Lower leg skin (tissue), 4 donors: ENCODE data around the gene CTDSPL. TPM values are rescaled to one million over a fixed set of nuclear protein-coding genes. Genes with fewer than 3 reads are reported as not detected.
"Not testable (repeated sequence)": the region's sequence is repeated elsewhere in the genome, so short reads cannot be mapped to it uniquely, and the experiment has no call there.

Experiments
- DNase-seq, 2 donors: peaks; one replicate each; pipeline ENCODE4 v3.0.0-alpha.2; 2019; ENCODE audit warnings: low spot score in 2 of 2
- H3K4me3 ChIP-seq: fragments of 200-600 bp; sonication (generic); 2 replicates; pipeline ENCODE4 v1.5.1; 2017; ENCODE audit warnings: mild to moderate bottlenecking, low read depth; ENCODE audit not compliant: poor library complexity, severe bottlenecking
- POLR2A ChIP-seq, 2 donors: fragments of 450-650 bp; IDR thresholded peaks; one replicate each; pipeline ENCODE4 v1.6.1; 2016 to 2017; ENCODE audit warnings: antibody characterized with exemption in 2 of 2, mild to moderate bottlenecking in 1 of 2, moderate library complexity in 1 of 2
- WGBS, 2 donors: methylation state at CpG; one replicate each; pipeline ENCODE4 v1.1.5; 2018; 5-methylcytosine and 5-hydroxymethylcytosine counted together
- intact Hi-C: fragments of 100-400 bp; cut with DNase I; formaldehyde crosslinking; loops from one replicate; pipeline ENCODE4 v1.15.0; 2023; ENCODE audit warnings: low total_unique reads
- total RNA-seq, 4 donors: library from RNA; depleted of rRNA; stranded (reverse); fragments of >200 nt; gene quantifications; one replicate each; pipeline ENCODE4 v1.1.0, GENCODE V29; 2016
- TF ChIP-seq, protein P1 (sequence below), 3 donors: fragments of 450-650 bp; IDR thresholded peaks; one replicate each; pipeline ENCODE4 v1.5.1; 2016; ENCODE audit warnings: antibody characterized with exemption in 3 of 3, mild to moderate bottlenecking in 3 of 3, moderate library complexity in 2 of 3

CTDSPL gene, protein sequence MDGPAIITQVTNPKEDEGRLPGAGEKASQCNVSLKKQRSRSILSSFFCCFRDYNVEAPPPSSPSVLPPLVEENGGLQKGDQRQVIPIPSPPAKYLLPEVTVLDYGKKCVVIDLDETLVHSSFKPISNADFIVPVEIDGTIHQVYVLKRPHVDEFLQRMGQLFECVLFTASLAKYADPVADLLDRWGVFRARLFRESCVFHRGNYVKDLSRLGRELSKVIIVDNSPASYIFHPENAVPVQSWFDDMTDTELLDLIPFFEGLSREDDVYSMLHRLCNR
- 10 to 100 TPM; 59.8 to 97.5 (median 94.6) TPM for total RNA-seq

DNA sequence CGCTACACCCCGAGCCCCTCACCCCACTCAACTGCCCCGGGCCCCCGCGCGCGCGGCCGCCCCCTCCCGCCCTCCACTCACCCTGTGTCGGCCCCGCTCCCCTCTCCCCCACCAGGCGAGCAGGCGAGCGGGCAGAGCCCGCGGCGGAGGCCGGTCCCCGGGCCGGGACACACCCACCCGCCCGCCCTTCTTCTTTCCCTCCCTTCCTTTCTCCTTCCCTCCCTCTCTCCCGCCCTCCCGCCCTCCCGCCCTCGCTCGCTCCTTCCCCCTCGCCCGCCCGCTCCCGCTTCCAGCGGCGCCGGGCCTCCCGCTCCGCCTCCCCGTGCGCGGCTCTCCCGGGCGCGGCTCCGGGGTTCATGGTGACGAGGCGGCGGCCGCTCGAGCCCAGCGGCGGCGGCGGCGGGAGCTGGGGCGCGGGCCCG lies at the start of gene CTDSPL:
TSS of gene CTDSPL (plus strand) at position 261 of the 422 bp plus-strand sequence. CDS start 320 bp downstream, outside the sequence.
- intact Hi-C loops: no loop called here
- peak within 1 kb of the TSS; percentile 79 for H3K4me3 ChIP-seq
- peak in 1 of 2 donors; percentile 39 for DNase-seq
- TF ChIP-seq, protein P1, sequence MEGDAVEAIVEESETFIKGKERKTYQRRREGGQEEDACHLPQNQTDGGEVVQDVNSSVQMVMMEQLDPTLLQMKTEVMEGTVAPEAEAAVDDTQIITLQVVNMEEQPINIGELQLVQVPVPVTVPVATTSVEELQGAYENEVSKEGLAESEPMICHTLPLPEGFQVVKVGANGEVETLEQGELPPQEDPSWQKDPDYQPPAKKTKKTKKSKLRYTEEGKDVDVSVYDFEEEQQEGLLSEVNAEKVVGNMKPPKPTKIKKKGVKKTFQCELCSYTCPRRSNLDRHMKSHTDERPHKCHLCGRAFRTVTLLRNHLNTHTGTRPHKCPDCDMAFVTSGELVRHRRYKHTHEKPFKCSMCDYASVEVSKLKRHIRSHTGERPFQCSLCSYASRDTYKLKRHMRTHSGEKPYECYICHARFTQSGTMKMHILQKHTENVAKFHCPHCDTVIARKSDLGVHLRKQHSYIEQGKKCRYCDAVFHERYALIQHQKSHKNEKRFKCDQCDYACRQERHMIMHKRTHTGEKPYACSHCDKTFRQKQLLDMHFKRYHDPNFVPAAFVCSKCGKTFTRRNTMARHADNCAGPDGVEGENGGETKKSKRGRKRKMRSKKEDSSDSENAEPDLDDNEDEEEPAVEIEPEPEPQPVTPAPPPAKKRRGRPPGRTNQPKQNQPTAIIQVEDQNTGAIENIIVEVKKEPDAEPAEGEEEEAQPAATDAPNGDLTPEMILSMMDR (IDR thresholded peaks at IDR 0.05): no peak
- TF ChIP-seq POLR2A (IDR thresholded peaks at IDR 0.05): no peak
- 2% methylated on average over 11 to 21 of the region's 57 CpGs for WGBS, 2 donors

- TF ChIP-seq, protein P1 (IDR thresholded peaks at IDR 0.05): no peak
- no peak for TF ChIP-seq POLR2A (IDR thresholded peaks at IDR 0.05)
- no peak overlapping the region for H3K4me3 ChIP-seq
- intact Hi-C loops: no loop called here
- no peak for DNase-seq
- 91 to 96% methylated on average over 4 of the region's 4 CpGs for WGBS, 2 donors
Measured at GRCh38 chr3:37812499-37812896, 49.2 kb upstream of the CTDSPL start.

GRCh38 chr3:37813403-37813802 lies 48.3 kb upstream of the CTDSPL start:
- WGBS, 2 donors: 46 to 75% methylated on average over 1 of the region's 1 CpG
- DNase-seq: no peak
- TF ChIP-seq POLR2A (IDR thresholded peaks at IDR 0.05): no peak
- TF ChIP-seq, protein P1 (IDR thresholded peaks at IDR 0.05): no peak
- intact Hi-C loops: no loop called here
- H3K4me3 ChIP-seq: no peak overlapping the region

- no peak for TF ChIP-seq POLR2A (IDR thresholded peaks at IDR 0.05)
- TF ChIP-seq, protein P1 (IDR thresholded peaks at IDR 0.05): no peak
- intact Hi-C loops: no loop called here
- no peak overlapping the region for H3K4me3 ChIP-seq
- 77 to 98% methylated on average over 2 of the region's 2 CpGs for WGBS, 2 donors
- peak in 1 of 2 donors; percentile 1 for DNase-seq
Measured at GRCh38 chr3:37814547-37814946, 47.1 kb upstream of the CTDSPL start.

- intact Hi-C loops: not testable (repeated sequence)
- WGBS, 2 donors: 92 to 97% methylated on average over 9 of the region's 9 CpGs
Measured at GRCh38 chr3:37815156-37815555, 46.5 kb upstream of the CTDSPL start.

GRCh38 chr3:37816271-37816670 lies 45.4 kb upstream of the CTDSPL start:
- 68 to 70% methylated on average over 2 of the region's 2 CpGs for WGBS, 2 donors
- no peak overlapping the region for H3K4me3 ChIP-seq
- TF ChIP-seq POLR2A (IDR thresholded peaks at IDR 0.05): no peak
- TF ChIP-seq, protein P1 (IDR thresholded peaks at IDR 0.05): no peak
- intact Hi-C loops: no loop called here
- DNase-seq: peak in 1 of 2 donors; percentile 13

More at GRCh38 chr3:37815156-37815555, 46.5 kb upstream of the CTDSPL start:
- H3K4me3 ChIP-seq: not testable (repeated sequence)
- peak in 1 of 2 donors; percentile 70 for DNase-seq
